Activated T-cell treated with anti-CD3 and anti-CD28 coated beads, Interleukin-2, amount 50 U/mL, for 24 hours (primary cell): ENCODE results near the gene DMD.
A peak's percentile ranks its signal among the peaks of the same experiment; 100 is the strongest.

ENCODE experiments used
- DNase-seq: peaks from one replicate; pipeline ENCODE4 v3.0.0-alpha.2; 2020
- H3K27ac Mint-ChIP-seq: 2 replicates; pipeline ENCODE4 v1.8.0; 2020; ENCODE audit warnings: mild to moderate bottlenecking, mixed read lengths
- H3K27me3 Mint-ChIP-seq: 2 replicates; pipeline ENCODE4 v1.8.0; 2020; ENCODE audit warnings: mixed read lengths
- H3K36me3 Mint-ChIP-seq: 2 replicates; pipeline ENCODE4 v1.8.0; 2020; ENCODE audit warnings: low read depth, mixed read lengths
- H3K4me1 Mint-ChIP-seq: 2 replicates; pipeline ENCODE4 v1.8.0; 2020; ENCODE audit warnings: low read depth, mixed read lengths
- H3K4me3 Mint-ChIP-seq: 2 replicates; pipeline ENCODE4 v1.8.0; 2020; ENCODE audit warnings: mild to moderate bottlenecking, moderate library complexity, mixed read lengths
- H3K9me3 Mint-ChIP-seq: 2 replicates; pipeline ENCODE4 v1.8.0; 2020; ENCODE audit warnings: mixed read lengths

The DMD gene

DNA sequence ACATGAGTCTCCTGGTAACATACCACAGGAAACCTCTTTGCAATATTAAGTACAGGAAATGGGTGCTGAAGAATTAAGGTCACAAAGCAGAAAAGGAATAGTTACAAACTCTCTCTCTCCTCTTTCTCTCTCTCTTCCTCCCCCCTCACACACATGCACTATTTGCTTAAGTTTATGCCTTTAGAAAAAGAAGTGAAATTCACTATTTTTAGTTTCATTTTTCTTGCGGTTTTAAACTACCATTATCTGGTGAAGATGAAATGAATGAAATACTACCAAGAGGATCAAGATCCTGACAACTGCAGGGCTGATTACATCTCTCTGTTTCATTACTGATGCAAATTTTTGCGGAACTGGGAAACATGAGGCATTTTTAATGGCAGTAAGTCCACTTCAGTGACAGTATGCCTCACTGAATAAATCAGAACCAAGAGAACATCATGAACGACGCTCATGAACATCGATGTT is 2075.2 kb downstream of the DMD start:
- no peak overlapping the region for H3K27ac Mint-ChIP-seq
- H3K4me1 Mint-ChIP-seq: peaks cover 11% of the 10 kb centered on the region
- DNase-seq: no peak
- peaks cover 39% of the 10 kb centered on the region for H3K27me3 Mint-ChIP-seq
- no peaks in the 10 kb centered on the region for H3K9me3 Mint-ChIP-seq
- no peaks in the 10 kb centered on the region for H3K36me3 Mint-ChIP-seq
- H3K4me3 Mint-ChIP-seq: no peak overlapping the region

DNA sequence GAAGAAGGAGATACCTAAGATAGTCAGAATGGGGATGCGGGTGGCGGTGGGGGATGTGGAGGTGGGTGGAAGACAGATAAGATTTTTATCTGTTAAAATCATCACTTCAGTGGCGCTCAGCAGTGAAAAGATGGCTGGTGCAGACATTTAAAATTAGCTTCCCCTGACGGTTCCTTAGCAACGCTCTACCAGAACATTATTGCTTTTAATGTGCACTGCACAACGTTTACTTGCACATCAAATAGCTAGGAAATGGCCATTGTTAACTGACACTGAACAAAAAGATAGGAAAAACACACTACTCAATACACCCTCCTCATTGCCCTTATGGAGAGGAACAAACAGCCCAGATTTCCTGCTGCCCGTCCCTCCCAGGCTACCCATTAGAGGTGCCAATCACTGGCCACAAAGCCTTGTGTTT is 2078.5 kb downstream of the DMD start:
- H3K9me3 Mint-ChIP-seq: no peaks in the 10 kb centered on the region
- no peak overlapping the region for H3K27ac Mint-ChIP-seq
- peaks cover 11% of the 10 kb centered on the region for H3K4me1 Mint-ChIP-seq
- H3K36me3 Mint-ChIP-seq: no peaks in the 10 kb centered on the region
- peaks cover 28% of the 10 kb centered on the region for H3K27me3 Mint-ChIP-seq
- no peak for DNase-seq
- H3K4me3 Mint-ChIP-seq: no peak overlapping the region

DNA sequence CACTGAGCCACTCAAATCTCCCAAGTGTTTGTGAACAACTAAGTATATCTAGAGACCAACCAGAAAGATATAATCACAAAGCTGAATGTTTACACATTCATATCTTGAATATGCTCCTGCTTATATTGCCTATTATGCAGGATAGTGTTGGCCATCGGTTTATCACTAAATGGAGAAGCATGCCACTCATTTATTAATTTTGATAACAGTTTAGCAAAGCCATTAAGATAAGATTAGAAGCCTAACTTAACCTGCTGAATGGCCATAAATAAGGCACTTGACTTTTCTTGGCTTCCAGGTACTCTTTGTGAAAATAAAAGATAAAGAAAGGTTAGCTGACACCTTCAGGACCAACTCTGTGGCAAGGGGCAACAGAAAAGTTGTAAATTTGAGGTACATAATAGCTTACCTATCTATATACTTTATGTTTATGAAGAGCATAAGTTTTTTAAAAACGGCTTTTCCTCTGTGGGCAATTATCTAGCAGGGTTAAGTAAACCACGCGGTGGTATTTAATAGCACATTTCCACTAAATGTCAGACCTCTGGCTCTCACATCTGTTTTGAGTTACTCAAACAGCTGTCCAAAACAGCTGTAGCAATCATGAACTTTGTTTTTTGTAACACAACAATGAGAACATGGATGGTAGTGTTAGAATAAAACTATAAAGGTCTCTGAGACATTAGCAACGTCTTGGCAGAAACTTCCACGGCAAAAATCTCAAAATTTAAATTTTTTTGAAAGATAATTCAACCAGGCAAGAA is 2080.7 kb downstream of the DMD start:
- no peak for DNase-seq
- no peaks in the 10 kb centered on the region for H3K9me3 Mint-ChIP-seq
- no peaks in the 10 kb centered on the region for H3K36me3 Mint-ChIP-seq
- H3K4me3 Mint-ChIP-seq: no peak overlapping the region
- peaks cover 30% of the 10 kb centered on the region for H3K27me3 Mint-ChIP-seq
- peaks cover 2% of the 10 kb centered on the region for H3K4me1 Mint-ChIP-seq
- H3K27ac Mint-ChIP-seq: no peak overlapping the region

DNA sequence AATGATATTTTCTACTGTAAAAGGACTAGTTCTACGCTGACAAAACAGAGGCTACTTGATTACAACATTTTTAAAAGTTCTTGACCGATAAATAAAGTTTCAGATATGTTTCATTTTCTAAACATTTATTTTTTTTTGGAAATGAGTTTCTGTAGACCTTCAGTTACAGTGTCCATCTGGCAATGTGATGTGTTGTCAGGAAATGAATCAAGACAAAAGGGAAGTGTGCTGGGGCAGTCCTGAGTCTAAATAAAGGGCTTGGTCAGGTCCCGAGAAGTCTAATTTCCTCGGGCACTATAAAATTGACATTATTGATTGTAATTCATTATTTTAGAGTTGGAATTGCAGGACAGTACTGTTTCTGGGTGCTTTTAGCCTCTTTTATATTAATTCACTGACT is 2082.5 kb downstream of the DMD start:
- Mint-ChIP-seq H3K27ac (no peak overlapping the region), H3K36me3 (no peaks in the 10 kb centered on the region), H3K4me3 (no peak overlapping the region), H3K4me1 (peaks cover 1% of the 10 kb centered on the region), H3K9me3 (no peaks in the 10 kb centered on the region), H3K27me3 (peaks cover 44% of the 10 kb centered on the region)
- DNase-seq: no peak

DNA sequence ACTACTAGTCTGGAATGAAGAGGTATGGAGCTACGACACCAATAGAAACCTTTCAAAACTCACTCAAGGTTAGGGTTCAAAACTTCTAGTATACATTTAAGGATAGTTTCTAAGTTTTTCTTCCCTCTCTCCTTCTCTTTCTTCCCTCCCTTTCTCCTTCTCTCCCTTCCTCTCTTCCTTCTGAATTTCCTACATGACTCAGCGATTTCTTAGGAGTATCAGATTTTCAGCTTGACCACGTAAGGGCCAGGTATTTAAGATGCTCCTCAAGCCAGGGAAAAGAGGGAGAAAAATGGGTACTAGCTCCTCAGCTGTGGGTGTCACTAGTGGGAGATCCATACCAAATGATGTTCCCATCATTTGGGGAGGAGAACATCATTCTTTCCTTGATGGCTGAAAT is 2083.6 kb downstream of the DMD start:
- Mint-ChIP-seq H3K27me3 (peaks cover 47% of the 10 kb centered on the region), H3K27ac (no peak overlapping the region), H3K4me3 (no peak overlapping the region), H3K9me3 (no peaks in the 10 kb centered on the region), H3K36me3 (no peaks in the 10 kb centered on the region), H3K4me1 (no peaks in the 10 kb centered on the region)
- DNase-seq: no peak

DNA sequence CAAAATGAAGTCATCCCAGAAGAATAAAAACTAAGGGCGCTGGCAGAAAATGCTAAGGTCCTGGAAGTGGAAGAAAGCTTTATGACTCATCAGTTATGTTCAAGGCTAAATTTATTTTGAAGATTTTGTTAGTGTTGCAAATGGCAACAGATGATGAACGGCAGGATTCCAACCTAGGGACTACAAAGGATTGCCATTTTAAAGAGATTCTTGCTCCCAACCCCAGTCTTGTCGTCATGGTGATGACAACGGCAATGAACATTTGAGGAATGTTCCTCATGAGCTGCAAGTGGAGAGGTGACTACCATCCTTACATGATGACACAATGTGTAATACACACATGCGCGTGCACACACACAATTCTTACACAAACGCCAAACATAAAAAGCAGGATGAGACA is 2085.1 kb downstream of the DMD start:
- Mint-ChIP-seq H3K4me1 (no peaks in the 10 kb centered on the region), H3K4me3 (no peak overlapping the region), H3K27ac (no peak overlapping the region), H3K27me3 (peaks cover 43% of the 10 kb centered on the region), H3K9me3 (no peaks in the 10 kb centered on the region), H3K36me3 (no peaks in the 10 kb centered on the region)
- DNase-seq: no peak

DNA sequence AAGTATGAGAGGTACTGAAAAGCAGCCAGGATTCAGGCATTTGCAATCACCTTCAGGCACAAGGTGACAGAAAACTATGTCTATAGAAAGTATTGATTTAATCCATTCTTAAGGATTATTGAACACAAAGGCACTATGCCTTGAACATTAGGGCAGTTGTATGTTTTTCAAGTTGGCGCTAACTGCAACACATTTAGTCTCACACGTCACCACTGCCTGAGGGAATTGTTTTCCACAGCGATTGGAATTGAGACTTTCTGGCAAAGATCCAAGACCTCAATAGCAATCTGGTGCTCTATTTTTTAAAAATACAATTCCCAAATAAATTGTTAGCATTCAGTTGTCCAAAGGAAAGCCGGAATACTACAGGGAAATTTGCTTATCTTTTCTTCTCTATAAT is 2086.8 kb downstream of the DMD start:
- Mint-ChIP-seq H3K4me1 (no peaks in the 10 kb centered on the region), H3K36me3 (no peaks in the 10 kb centered on the region), H3K27me3 (peaks cover 37% of the 10 kb centered on the region), H3K27ac (no peak overlapping the region), H3K9me3 (no peaks in the 10 kb centered on the region), H3K4me3 (no peak overlapping the region)
- no peak for DNase-seq

DNA sequence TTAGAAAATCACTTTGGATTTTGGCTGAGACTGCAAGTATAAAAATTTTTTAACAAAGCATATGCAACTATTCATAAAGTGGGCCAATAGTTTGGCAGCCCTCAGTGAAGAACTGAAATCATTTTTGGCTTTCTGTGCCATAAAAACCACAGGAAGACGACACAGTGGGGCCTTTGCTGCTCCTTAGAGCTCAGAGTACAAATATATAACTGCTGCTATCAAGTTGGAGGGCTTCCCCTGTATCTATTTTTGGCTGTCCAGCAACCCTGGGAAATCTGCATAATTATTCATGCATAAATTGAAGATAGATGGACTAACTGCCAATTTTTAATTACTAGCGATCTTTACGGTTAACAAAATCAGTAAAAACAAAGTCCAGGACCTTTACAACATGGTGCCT is 2088.0 kb downstream of the DMD start:
- H3K36me3 Mint-ChIP-seq: no peaks in the 10 kb centered on the region
- H3K4me1 Mint-ChIP-seq: no peaks in the 10 kb centered on the region
- DNase-seq: no peak
- peaks cover 39% of the 10 kb centered on the region for H3K27me3 Mint-ChIP-seq
- no peaks in the 10 kb centered on the region for H3K9me3 Mint-ChIP-seq
- no peak overlapping the region for H3K4me3 Mint-ChIP-seq
- H3K27ac Mint-ChIP-seq: no peak overlapping the region

DNA sequence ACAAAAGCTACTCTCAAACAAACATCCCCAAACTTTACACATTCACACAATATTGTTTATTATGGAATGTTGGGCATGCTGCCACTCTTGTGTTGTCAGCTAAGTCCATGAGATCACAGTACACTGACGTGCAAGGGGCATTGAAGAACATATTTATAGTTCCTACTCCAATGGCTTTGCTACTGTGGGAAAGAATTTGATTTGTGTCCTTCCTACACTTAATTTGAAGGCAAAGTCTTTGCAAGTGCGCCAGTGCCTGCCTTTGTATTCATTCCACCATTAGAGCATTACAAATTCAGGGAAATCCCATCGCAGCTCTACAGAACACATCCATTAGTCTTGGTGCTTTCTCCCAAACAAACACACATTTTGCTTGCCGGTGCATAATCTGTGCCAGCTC is 2094.1 kb downstream of the DMD start:
- Mint-ChIP-seq H3K4me3 (no peak overlapping the region), H3K9me3 (no peaks in the 10 kb centered on the region), H3K27me3 (peaks cover 36% of the 10 kb centered on the region), H3K27ac (no peak overlapping the region), H3K36me3 (no peaks in the 10 kb centered on the region), H3K4me1 (no peaks in the 10 kb centered on the region)
- no peak for DNase-seq

DNA sequence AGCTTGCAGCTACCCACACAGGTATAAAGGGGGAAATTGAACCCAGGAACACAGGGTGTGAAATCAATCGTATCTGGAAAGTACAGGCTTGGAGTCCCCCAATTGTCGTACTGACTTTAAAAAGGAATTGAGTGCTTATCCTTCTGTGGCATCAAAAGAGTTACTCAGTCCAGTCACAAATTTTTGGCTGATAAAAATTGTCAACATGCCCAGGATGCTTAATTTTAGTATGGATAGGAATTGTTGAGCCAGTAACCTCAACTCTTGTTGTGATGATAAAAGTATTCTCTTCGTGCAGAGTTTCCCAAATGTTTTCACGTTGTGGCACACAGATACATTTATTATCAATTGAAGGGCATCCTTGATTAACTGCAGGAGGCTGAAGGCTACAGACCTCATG is 2096.0 kb downstream of the DMD start:
- Mint-ChIP-seq H3K9me3 (no peaks in the 10 kb centered on the region), H3K36me3 (no peaks in the 10 kb centered on the region), H3K27ac (no peak overlapping the region), H3K27me3 (peaks cover 49% of the 10 kb centered on the region), H3K4me3 (no peak overlapping the region), H3K4me1 (no peaks in the 10 kb centered on the region)
- no peak for DNase-seq

DNA sequence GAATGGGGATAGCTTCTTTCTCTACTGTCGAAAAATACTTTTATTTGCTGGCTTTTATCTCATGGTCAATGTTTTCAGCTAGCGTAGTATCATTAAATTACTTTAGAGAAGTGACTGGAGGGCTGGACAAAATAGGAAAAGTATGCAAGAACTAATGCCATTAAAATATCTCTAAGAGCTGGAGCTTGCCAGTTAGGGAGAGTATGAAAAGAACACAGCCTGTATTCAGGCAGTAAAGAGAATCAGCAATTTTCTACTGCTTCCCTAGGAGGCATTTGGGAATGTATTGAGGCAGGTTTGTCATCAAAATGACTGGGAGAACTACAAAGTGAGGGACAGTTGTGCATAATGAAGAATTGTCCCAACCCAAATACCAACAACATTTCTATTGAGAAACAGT is 2096.5 kb downstream of the DMD start:
- H3K36me3 Mint-ChIP-seq: no peaks in the 10 kb centered on the region
- peaks cover 49% of the 10 kb centered on the region for H3K27me3 Mint-ChIP-seq
- no peak for DNase-seq
- H3K4me3 Mint-ChIP-seq: no peak overlapping the region
- no peaks in the 10 kb centered on the region for H3K4me1 Mint-ChIP-seq
- no peaks in the 10 kb centered on the region for H3K9me3 Mint-ChIP-seq
- no peak overlapping the region for H3K27ac Mint-ChIP-seq

DNA sequence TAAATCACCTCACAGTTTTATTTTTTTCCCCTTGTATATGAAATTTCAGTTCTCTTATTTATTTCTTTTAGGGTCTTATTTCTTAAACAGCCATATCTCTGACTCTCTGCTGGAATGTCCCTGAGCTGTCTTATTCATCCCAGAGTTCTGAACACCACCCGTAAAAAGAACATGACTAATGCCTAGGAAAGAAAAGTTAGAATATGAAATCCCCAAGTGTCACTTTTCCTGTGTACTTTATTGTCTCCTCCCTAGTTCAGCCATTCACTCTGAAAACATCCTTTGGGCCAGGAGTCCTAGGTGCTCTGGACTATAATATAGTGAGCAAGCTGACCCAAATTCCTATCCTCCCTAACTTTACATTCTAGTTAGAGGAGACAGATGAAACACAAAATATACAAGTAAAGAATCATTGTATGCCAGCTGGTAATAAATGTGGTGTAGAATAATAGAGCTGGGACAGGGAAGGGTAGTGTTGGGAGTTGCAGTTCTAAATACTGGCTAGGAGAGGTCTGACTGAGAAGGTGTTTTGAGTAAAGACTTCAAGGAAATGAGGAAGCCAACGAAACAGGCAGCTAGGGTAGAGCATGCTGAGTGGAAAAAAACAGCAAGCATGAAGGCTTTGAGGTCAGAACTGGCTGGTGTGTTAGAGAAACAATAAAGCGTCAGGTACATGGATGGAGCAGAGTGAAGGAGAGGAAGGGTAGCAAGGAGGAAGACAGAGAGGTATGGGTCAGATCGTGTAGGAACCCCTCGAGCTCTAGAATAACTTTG is 2098.9 kb downstream of the DMD start:
- no peak overlapping the region for H3K27ac Mint-ChIP-seq
- H3K4me1 Mint-ChIP-seq: no peaks in the 10 kb centered on the region
- no peaks in the 10 kb centered on the region for H3K36me3 Mint-ChIP-seq
- H3K9me3 Mint-ChIP-seq: no peaks in the 10 kb centered on the region
- H3K27me3 Mint-ChIP-seq: peaks cover 46% of the 10 kb centered on the region
- DNase-seq: no peak
- H3K4me3 Mint-ChIP-seq: no peak overlapping the region

DNA sequence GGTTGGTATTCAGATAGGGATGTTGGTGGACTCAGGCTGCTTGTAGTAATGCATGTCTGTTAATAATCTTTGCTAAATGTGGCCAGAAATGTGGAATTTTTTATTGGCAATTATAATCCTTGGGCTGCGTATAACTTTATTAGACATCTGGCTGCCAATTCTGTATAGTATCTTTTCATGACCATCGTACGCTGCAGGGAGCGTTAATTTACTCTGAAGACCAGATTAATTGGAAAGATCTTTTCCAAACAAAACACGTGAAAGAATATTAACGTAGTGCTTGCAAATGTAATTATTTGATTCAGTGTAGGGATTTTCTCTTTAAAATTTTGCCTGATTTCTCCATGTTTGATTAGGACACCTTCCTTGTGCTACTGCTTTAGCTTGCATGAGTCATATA is 2100.7 kb downstream of the DMD start:
- H3K4me3 Mint-ChIP-seq: no peak overlapping the region
- DNase-seq: no peak
- no peaks in the 10 kb centered on the region for H3K4me1 Mint-ChIP-seq
- peaks cover 49% of the 10 kb centered on the region for H3K27me3 Mint-ChIP-seq
- no peak overlapping the region for H3K27ac Mint-ChIP-seq
- H3K9me3 Mint-ChIP-seq: no peaks in the 10 kb centered on the region
- H3K36me3 Mint-ChIP-seq: no peaks in the 10 kb centered on the region

DNA sequence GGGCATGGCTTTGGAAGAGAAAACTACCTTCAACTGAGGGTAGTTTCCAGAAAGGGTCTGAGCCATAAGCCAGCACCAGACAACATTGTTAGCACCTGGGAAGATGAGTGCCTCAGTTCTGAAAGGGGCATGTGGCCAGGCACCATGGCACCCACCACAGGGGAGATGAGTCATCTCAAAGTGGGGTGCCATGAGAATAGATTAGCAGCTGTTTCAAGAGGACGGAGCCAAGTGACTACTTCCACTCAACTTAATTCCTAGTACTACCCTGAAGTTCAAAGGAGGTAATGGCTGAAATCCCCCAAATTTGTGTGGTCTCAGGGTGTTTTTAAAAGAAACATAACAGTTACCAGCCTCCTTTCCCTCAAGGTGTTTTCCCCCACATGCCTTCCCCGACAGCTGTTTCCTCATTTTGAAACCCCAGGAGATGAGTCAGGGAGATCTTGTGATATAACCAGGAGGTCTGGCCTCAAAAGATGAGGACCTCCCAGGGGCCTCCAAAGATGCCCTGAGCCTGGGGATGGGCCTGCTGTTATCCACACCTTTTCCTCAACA is 2111.7 kb downstream of the DMD start:
- Mint-ChIP-seq H3K4me3 (no peak overlapping the region), H3K4me1 (peaks cover 12% of the 10 kb centered on the region), H3K36me3 (no peaks in the 10 kb centered on the region), H3K27me3 (peaks cover 39% of the 10 kb centered on the region), H3K9me3 (no peaks in the 10 kb centered on the region), H3K27ac (peak overlapping the region; percentile 50)
- peak; percentile 30 for DNase-seq

DNA sequence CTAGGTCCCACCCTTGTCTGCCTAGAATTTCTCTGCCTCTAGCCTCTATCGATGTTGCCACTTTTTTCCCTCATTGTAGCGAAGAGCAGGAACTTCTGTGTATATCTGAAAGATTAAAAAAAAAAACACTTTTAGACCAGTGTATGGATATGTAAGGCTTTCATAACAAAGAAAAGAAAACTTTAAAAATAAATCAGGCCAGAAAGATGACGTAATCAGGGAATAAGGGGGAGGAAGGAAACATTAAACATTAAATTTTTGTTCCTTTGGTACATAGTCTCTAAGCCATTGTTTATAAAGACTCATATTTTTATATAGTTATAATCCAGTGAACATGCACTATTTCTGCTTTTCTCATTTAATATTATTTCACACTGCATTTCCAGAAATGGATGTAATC is 2113.3 kb downstream of the DMD start:
- no peak for DNase-seq
- H3K27ac Mint-ChIP-seq: no peak overlapping the region
- H3K9me3 Mint-ChIP-seq: no peaks in the 10 kb centered on the region
- no peak overlapping the region for H3K4me3 Mint-ChIP-seq
- peaks cover 12% of the 10 kb centered on the region for H3K4me1 Mint-ChIP-seq
- H3K27me3 Mint-ChIP-seq: peaks cover 34% of the 10 kb centered on the region
- H3K36me3 Mint-ChIP-seq: no peaks in the 10 kb centered on the region
